Stimulated activated CD8-positive, alpha-beta memory T cell treated with anti-CD3 and anti-CD28 coated beads, Interleukin-7, amount 100 ng/mL, for 4 hours (primary cell): ENCODE results near the gene CHDH.

Experiments used
- DNase-seq, 2 donors: peaks; one replicate each; pipeline ENCODE4 v3.0.0-alpha.2; 2020; ENCODE audit warnings: low read depth in 2 of 2

CHDH gene

DNA sequence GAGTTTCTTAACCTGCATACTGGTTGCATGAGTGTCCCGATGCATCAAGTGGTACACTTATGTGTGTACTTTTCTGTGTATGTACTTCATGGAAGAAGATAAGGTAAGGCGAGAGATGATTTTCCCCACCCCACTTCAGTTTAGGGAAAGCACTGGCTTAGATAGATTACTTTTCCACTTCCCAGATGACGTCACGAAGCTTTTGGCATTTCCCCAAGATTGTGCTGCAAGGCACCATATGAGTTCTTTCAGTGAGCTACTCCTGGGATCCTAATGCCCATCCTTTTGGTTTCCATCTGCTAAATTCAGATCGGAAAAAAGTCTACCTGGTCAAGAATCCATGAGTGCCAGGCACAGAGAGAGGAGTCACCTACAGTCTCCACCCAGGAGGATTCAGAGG lies 4.7 kb upstream of the CHDH start:
- DNase-seq = no peak

- no peak for DNase-seq
These were observed 3.7 kb upstream of the CHDH start for GRCh38 chr3:53849916-53850315.

GRCh38 chr3:53846851-53847155 lies 584 bp upstream of the CHDH start:
- no peak for DNase-seq

DNA sequence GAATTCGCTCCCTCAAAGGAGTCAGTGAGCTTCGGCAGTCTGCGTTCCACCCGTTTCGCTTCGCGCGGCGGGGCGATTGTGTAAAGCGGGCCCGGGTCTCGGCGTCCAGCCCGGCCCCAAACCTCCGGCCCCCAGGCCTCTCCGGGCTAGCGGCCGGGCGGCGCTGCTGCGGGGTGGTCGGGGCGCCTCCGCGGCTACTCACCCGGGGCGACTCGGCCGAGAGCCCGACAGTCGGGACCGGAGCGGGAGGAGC lies 412 bp downstream of the CHDH start:
- DNase-seq = no peak

GRCh38 chr3:53845103-53845880 lies 927 bp downstream of the CHDH start:
- no peak for DNase-seq

DNA sequence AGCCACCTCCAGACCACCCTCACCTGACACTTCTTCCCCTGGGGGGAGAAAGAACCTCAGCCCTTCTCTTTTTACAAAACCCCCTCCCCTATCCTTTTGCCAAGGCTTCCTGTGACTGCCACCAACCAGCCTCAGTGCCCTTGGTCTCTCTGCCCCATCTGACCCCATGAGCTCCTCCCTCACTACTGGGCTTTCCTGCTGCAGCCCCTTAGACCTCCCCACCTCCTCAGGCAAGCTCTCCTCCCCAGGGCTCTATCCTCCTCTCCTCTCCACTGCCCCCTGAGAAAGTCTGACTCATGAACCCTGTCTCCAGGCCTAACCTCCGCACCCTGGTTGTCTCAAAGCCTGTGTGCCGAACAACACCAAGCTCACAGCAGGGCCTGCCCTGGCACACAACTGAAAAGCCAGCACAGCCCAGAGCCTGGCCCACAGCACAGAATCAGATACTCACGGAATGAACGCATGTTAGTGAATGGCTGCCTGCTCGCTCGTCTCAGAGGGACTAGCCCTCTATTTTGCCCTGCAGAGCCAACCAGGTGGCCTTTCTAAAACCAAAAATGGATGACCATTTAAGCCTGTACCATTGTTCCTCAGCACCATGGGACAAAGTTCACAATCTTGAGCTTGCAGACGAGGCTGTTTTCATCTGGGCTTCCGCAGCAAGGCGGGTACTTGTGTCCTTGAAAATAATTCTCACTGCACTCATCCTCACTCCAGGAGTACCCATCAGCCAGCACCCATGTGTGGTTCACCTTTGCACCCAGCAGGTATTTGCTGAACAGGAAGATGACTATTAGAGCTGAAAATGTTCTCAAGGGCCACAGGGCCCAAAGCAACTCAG lies 1.7 kb downstream of the CHDH start:
- no peak for DNase-seq

DNA sequence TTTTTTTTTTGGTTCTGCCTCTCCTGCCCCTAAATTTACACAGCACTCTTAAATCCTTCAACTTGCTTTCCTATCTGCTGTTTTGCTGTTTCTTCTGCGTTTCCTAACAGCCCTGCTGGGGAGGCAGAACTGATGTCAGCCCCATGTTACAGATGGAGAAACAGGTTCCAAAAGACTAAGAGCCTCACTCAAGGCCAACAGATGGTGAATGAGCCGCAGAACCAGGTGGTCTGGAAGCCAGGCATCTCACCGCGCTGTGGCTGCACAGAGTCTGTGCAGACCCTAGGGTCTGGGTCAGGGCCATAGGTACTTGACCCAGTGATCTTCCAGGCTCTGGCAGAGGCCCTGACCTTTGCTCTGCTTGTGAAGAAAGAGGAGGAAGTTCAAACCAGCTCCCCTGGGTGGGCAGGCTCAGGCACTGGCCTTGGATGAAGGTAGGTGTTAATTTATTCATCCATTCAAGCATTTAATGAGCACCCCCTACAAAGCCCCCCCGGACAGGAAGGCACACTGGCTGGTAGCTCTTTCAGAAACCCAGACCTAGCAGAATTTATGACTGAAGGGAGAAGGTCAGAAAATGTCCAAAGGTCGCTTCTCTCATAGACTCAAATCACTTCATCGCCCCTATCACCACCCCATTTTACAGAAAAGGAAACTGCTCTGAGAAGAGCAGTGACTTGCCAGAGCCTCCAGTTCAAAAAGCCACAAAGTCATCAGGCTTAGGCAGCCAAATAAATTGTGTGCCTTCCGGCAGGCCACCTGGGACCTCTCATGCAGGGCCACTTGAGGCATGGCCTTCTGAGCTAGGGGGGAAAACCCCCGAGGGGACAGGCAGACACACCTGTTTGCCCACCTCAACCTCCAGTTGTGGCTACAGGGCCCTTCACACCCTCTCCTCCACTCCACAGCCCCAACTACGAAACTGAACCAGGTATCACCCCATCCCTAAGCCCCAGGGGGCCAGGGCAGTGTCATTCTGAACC lies 2.7 kb downstream of the CHDH start:
- no peak for DNase-seq

GRCh38 chr3:53842436-53843194 lies 3.6 kb downstream of the CHDH start:
- DNase-seq = no peak

- no peak for DNase-seq
These were observed 4.9 kb downstream of the CHDH start for GRCh38 chr3:53841296-53841695.

DNA sequence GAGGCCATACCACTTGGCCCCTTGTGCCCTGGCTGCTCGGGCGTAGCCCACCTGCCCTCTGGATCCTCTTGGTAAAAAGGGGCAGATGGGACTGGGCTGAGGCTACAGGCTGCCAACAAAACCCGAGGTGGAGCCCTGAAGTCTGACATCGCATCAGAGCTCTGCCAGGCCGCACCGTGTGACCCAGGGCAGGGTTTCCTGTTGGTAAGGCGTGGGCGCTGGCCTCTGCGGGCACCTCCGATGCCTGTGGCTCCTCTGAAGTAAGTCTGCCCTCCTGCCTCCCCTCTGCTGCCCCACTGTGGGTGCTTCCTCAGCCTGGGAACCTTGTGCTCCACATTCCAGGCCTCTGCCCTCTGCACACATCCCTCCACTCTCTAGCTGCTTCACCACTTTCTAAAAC lies 8.9 kb downstream of the CHDH start:
- no peak for DNase-seq

DNA sequence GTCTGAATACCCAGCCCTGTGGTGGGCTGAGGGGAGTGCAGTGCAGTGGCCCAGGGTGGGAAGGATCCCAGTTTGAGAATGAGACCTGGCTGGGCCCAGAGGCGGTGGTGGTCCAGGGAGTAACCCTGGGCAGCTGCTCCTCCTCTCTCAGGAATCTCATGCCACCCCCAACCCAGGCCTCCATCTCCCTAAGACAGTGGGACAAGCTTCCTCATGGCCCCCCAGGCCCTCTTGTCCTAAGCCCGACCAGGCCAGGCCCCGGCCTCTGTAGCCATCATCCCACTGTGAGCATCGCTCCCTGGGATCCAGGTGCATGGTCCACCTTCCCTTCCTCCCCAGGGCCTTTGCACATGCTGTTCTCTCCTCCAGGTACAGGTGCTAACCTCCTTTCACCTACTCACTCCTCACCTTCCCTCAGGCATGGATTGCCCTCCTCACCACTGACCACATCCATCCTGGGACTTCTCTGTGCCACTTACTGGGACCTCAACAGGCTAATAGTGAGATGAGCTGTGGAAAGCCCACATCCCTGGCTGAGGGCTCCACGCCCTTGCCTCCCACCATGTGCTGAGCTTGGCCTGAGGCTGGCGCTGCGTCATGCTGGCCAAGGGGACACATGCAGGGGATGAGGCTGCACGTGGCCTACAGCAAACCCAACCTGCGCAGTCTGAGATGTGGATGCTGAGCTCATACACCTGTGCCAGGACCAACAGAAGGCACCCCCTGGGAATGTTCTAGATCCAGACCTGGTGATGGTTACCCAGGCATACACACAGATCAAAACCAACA lies 9.9 kb downstream of the CHDH start:
- no peak for DNase-seq

DNA sequence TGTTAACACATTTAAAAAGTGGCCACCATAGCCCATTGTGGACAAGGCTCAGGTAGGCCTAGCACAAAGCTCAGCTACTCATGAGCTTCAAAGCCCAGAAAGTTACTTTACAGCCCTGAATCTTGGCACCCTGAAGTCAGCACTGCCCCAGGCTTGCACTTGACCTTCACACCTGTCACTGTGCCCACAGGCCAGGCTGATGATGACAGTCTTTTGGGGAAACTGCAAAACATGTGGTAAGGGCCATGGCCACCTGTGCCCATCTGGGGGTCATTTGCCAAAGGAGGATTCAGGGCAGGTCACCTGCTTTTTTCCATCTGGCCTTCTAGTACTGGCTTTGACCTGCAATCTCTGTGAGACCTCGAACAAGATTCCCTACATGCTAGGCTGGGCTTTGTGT lies 11.0 kb downstream of the CHDH start:
- DNase-seq = no peak

DNA sequence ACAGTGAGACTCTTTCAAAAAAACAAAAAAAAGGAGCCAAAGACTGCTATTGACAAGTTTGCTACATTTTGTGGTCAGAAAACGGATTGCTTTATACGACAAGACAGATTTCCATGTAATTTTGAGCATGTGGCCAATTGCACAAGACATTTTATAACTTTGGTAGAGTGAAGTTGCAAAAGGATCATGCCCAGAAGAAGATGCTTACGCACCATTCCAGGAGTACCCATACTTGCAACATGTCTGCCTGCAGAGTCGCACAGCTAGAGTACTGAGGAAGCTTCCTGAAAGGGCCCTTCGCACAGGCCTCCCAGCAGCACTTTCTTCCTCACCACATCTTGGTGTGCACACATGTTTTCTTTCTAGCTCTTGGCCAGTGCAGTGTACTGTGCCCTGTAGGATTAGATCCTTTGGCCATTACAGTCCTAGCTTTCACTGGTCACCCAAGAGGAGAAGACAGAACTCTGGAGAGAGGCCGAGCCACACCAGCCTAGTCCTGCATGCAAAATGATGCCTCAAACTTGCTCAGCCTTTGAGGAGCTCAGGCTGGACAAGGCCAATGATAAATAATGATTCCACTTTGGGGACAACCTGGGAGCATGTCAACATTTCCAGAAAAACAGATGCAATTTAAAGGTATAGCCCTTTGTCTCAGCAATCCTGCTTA lies 11.7 kb downstream of the CHDH start:
- DNase-seq = no peak

- no peak for DNase-seq
These were observed 12.5 kb downstream of the CHDH start for GRCh38 chr3:53833700-53834099.

GRCh38 chr3:53833053-53833645 lies 13.1 kb downstream of the CHDH start:
- no peak for DNase-seq

- DNase-seq = no peak
These were observed 15.3 kb downstream of the CHDH start for GRCh38 chr3:53830944-53831343.

DNA sequence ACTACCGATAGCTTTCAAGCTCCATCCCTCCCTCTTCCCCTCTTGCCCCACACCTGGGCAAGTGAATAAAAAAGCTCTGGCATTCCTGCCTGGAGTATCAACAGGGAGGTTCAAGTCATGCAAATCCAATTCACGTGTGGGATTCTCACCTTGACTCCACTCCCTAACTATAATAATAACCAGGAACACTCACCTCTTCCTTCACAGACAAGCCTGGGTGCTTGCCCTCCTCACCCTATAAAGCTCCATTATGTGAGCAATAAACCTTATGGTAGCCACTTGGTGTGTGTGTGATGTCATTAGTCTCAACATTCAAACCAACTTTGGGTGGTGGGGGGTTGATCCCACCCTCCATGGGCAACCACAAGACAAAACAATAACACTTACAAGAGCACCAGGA lies 16.6 kb downstream of the CHDH start:
- no peak for DNase-seq

- no peak for DNase-seq
These were observed 17.6 kb downstream of the CHDH start for GRCh38 chr3:53828581-53828980.

DNA sequence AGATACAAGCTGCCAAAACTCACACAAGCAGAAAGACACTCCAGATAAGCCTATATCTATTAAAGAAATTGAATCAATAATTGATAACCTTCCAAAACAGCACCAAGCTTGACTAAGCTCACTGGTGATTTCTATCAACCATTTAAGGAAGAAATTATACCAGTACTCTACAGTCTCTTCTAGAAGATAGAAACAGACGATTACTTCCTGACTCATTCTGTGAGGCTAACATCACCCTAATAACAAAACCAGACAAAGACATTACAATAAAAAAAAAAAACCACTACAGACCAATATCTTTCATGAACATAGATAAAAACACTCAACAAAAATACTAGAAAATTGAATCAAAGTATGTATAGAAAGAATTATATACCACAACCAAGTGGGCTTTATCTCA lies 20.2 kb downstream of the CHDH start:
- no peak for DNase-seq

DNA sequence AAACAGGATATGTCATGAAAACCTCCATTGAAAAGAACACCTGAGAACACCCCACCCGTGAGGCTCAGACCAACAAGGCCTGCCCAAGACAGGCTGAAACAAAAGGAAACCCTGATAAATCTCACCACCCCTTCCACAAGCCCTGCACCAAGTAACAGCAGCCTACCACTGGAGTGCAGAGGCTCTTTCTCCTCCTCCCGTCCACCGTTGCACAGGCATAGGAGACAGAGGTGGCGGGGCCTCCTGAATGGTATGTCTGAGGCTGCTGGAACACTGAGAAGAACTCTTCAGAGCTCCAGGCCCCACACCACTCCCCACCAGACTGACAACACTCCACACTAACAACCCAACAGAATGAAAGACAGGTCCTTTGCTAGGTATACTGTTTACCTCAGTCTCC lies 21.4 kb downstream of the CHDH start:
- DNase-seq = no peak
